HG02759 (cell line): ENCODE results near the gene PDCD4.

Experiments
- ATAC-seq: cut with Tn5 transposase; IDR thresholded peaks from one replicate; pipeline ENCODE4 v1.9.1; 2021; ENCODE audit warnings: mild to moderate bottlenecking, moderate library complexity; ENCODE audit not compliant: unreplicated experiment

PDCD4 gene

GRCh38 chr10:110860576-110861241 lies 11.0 kb upstream of the PDCD4 start:
- peak; percentile 56 for ATAC-seq

GRCh38 chr10:110861476-110861875 lies 10.3 kb upstream of the PDCD4 start:
- no peak for ATAC-seq

GRCh38 chr10:110861930-110862649 lies 9.6 kb upstream of the PDCD4 start:
- ATAC-seq, result no peak

GRCh38 chr10:110862961-110863360 lies 8.8 kb upstream of the PDCD4 start:
- no peak for ATAC-seq

- ATAC-seq, result no peak
Measured at GRCh38 chr10:110863361-110863760, 8.4 kb upstream of the PDCD4 start.

DNA sequence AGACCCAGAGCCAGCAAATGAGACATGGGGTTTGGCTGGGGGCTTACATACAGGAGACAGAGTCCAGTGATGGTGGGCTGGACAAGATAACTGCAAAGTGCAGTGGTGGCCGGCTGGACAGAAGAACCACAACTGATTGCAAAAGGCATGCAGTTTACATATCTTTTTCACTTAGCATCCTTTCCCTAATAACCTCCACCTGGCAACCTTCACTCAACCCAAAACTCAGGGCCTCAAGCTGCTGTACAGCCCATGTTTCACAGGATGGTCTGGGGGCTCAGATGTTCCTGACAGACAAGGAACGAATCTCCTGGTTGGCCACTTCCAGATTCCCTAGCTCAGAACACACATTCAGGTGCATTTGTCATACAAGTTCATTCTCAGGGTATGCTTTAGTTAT lies 7.8 kb upstream of the PDCD4 start:
- no peak for ATAC-seq

GRCh38 chr10:110864662-110865140 lies 7.0 kb upstream of the PDCD4 start:
- ATAC-seq, result peak; percentile 57

DNA sequence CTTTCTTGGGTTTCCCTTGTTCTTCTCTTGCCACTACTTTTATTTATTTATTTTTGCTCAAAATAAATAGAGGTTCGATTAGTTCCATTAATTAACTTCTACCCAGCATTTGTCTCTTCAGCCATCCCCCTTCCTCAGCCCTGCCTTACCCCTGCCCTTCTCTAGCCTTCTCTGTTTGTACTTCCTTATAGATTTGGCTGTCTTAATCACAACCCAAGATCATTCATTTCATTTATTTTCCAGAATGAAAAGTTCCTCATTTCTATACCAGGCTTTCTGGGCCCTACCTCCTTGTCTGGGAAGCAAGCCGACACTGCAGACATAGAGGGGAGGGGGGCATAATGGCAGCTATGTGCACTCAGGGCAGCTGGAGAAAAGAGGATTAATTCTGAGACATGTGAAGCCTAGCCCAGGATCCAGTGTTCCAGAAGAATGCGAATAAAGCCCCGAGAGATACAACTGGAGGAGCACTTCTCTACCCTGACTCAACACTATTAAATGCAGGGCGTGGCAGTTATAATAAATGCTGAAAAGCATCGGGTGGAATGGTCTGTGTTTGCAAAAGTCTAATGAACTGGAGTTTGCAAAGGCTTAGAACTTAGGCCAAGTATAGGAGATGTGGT lies 6.4 kb upstream of the PDCD4 start:
- ATAC-seq, result no peak

DNA sequence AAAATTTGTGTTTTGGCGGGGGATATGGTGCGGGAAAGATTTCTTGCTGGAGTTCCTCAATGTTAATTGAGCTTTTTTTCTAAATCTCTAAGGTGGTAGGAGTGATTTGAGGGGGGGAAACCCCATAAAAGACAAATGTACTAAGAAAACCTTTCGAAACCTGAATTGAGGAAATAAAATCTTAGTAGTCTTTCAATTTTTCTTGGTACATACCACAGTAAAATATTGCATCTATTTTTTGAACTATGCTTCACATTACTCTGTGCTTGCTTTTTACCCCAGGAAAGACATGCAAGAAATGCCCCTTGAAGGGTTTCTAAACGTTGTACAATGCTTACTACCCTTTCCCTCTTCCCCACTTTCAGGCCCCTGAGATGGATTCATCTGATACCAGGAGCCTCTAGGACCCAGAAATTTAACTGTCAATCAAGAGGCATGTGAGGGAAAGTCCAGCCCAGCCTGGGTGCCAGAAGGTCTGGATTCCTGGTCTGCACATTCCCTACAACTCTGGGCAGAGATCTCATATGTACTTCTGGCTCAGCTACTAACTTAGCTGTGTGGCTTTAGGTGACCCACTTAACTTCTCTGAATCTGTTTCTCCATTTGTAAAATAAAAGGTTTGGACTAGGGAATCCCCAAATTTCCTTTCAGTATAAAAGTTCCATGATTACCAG lies 5.8 kb upstream of the PDCD4 start:
- ATAC-seq, result no peak

- ATAC-seq, result peak; percentile 27
Measured at GRCh38 chr10:110867011-110867806, 4.5 kb upstream of the PDCD4 start.

DNA sequence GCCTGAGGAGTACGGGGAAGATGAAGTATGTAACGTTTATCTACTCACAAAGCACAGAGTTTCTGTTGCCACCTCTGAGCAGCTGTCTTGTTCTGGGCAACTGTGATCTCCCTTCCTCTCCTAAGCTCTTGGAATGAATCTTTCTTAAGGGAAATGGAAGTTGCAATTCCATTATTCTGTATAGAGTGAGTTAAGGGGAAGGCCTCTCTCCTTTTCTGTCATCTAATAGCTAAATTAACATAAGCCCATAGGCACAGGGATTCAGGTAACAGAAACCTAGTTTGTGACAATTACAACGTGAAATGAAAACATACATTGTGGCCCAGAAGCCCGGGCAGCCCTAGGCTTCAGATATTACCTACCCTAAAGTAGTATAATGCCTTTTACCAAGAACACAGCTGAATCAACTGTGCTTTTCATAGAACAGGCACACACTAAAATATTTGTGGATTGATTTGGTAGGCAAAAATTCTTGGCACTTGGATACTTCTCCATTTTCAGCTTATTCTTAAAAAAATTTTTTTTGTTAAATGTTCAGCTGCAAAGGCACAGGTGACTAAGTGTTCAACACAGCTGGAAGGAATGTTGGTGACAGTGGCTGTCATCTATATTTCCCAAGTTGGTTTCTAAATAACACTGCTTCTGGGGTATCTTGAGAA lies 3.8 kb upstream of the PDCD4 start:
- no peak for ATAC-seq

DNA sequence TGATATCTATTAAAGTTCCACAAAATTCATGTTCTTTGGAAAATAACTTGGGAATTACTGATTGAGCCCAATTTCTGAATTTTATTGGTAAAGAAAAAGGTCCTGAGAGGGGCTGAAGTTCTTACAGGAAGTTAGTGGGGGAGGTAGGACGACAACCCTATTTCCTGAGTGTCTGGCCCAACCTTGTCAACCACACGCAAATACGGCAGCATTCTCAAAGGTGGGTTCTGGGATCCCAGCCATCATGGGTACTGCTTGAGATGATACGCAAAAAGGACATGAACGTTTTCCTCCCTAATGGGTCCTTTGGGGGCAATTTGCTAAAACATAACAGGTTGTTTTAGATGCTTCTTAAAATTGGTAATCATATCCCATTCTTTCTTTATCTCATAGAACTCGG lies 2.7 kb upstream of the PDCD4 start:
- no peak for ATAC-seq

- ATAC-seq, result no peak
Measured at GRCh38 chr10:110870823-110871297, 868 bp upstream of the PDCD4 start.

GRCh38 chr10:110872145-110872983 lies 636 bp downstream of the PDCD4 start:
- ATAC-seq, result peak; percentile 47

DNA sequence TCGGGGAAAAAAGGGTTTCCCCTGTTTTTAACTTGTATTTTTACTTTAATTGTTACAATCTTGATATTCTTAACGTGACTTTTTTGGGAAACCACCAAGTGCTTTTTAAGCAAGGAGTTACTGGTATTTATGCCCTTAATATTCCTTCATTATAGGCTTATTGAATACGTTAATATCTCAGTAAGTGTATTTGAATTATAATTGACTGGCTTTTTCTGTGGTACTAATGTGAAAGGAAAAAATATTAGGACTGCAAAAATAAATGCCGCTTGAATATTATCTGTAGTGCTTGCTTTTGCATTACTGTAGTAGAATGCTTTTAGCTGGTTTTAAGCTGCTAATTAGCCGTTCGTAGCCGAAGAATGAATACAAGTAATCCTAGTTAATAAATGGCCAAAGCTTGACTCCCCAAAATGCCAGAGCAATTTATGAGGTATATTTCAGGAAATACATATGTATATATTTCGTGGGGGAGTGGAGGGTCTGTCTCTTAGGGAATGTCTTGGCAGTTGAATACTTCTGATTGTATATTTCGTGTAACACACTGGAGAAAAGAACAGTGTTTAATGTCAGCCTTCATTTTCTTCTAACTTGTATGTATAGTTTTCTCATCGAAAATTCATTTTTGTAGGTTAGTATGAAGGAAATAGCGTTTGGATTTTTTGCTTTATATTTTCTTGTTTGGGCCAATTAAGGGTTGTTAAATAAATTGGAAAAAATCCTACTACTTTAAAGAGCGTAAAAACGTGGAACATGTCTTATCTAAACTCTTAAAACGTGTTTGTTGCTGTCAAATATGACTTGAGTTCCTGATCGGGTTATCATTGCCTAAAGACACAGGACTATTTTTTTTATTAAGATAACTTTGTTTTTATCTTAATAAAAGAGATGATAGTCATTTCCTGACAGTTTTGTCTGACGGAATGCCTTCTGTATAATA lies 1.5 kb downstream of the PDCD4 start:
- no peak for ATAC-seq

GRCh38 chr10:110873951-110874350 lies 2.2 kb downstream of the PDCD4 start:
- ATAC-seq, result no peak

GRCh38 chr10:110876000-110876399 lies 4.3 kb downstream of the PDCD4 start:
- no peak for ATAC-seq

DNA sequence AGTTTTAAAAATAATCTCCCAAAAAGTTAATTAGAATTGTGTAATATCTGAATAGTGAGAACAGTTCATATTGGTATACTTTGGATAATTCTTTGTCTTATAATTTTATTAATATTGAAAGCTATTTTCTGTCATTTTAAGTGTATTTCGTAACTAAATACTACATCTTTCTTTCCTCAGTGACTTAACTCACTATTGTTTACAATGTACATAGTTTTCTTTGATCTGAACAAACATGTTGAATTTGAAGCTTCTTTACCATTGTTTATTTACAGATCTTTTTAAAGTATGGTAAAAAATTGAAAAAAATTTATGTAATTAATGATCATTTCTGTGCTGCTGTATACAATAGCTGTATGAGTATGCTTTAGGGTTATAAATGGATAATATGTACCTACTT lies 5.1 kb downstream of the PDCD4 start:
- ATAC-seq, result no peak
